ENCODE data around the gene RNF113A. TPM values are rescaled to one million over a fixed set of nuclear protein-coding genes. Genes with fewer than 3 reads are reported as not detected.
"Not testable (repeated sequence)": the region's sequence is repeated elsewhere in the genome, so short reads cannot be mapped to it uniquely, and the experiment has no call there.

Gene RNF113A
- total and polyA plus RNA-seq, 7 experiments from 2014 or later, result 25.5 to 76.4 (median 38.7) TPM

GRCh38 chrX:119821703-119822102 lies 49.8 kb downstream of the RNF113A start:
- H3K9me3 Mint-ChIP-seq; H3K27me3 Mint-ChIP-seq; H3K4me3 ChIP-seq (ENCODE audit: low read length); H3K36me3 ChIP-seq (ENCODE audit: control insufficient read depth in 2 of 3, insufficient read depth in 3 of 3, low read length in 3 of 3); H3K27me3 ChIP-seq (ENCODE audit: control insufficient read depth in 2 of 2, insufficient read depth in 2 of 2, low read length in 2 of 2); H3K9me3 ChIP-seq (ENCODE audit: control insufficient read depth in 2 of 3, low read length in 3 of 3); H3K4me1 ChIP-seq (ENCODE audit: control insufficient read depth in 2 of 2, insufficient read depth in 2 of 2, low read length in 2 of 2); H3K36me3 Mint-ChIP-seq; CTCF ChIA-PET: not testable (repeated sequence)
- intact Hi-C loops (cut with micrococcal nuclease), result loop anchor here (1.0 kb wide), 3 partner anchors 30 to 50 kb away; partner anchors contain the start of genes RPL39 (in 2 of the 2), NDUFA1 (in 1 of the 2) and RNF113A (in 1 of the 2)
- POLR2A ChIA-PET, result interaction anchor here (1.2 to 1.7 kb wide), 4 partner anchors 9 to 49 kb away, joined by 3 to 10 read pairs (median 4); partner anchors contain the start of genes RPL39 and UPF3B
- Mint-ChIP-seq H3K4me1 (peaks cover 0 to 22% (median 17%) of the 10 kb centered on the region in 7 donors), H3K27ac (peak overlapping the region; percentile 79 to 98 (median 84)), H3K4me3 (peak overlapping the region; percentile 10 to 77 (median 47))
- H3K27ac ChIP-seq (ENCODE audit: low read depth, low read length), result peak overlapping the region; percentile 53
- ATAC-seq (peak; percentile 99), DNase-seq (peak in 7 of 9 donors; percentile 53 to 84 (median 69))

Other genes starting within 250 kb of the RNF113A start
- gene SEPTIN6, start 178.6 kb downstream of the RNF113A start, total RNA-seq, result 100 to 1,000 TPM; 151 to 315 (median 221) TPM
- 100 to 1,000 TPM; 197 to 296 TPM for gene SEPTIN6, start 178.6 kb downstream of the RNF113A start, polyA plus RNA-seq
- 1 to 10 TPM in 4 of 5 experiments, under 1 TPM in 1; 0.50 to 2.9 (median 2.5) TPM for gene SOWAHD, start 113.1 kb downstream of the RNF113A start, total RNA-seq
- 1 to 10 TPM; 1.6 to 3.1 TPM for gene SOWAHD, start 113.1 kb downstream of the RNF113A start, polyA plus RNA-seq
- gene RPL39, start 80.1 kb downstream of the RNF113A start, total RNA-seq, result 1,000 to 10,000 TPM; 2,181 to 4,347 (median 3,799) TPM
- gene RPL39, start 80.1 kb downstream of the RNF113A start, polyA plus RNA-seq, result 1,000 to 10,000 TPM; 4,923 to 5,899 TPM
- 10 to 100 TPM in 3 of 5 experiments, 1 to 10 TPM in 2; 7.6 to 12.6 (median 11.3) TPM for gene UPF3B, start 18.8 kb downstream of the RNF113A start, total RNA-seq
- gene UPF3B, start 18.8 kb downstream of the RNF113A start, polyA plus RNA-seq, result 1 to 10 TPM; 7.3 to 8.3 TPM
- 10 to 100 TPM; 41.6 to 94.7 (median 46.8) TPM for gene NDUFA1, start 99 bp upstream of the RNF113A start, total RNA-seq
- gene NDUFA1, start 99 bp upstream of the RNF113A start, polyA plus RNA-seq, result 100 to 1,000 TPM; 172 to 313 TPM
- not detected for gene AKAP14, start 24.2 kb upstream of the RNF113A start, total RNA-seq
- gene AKAP14, start 24.2 kb upstream of the RNF113A start, polyA plus RNA-seq, result not detected
- 10 to 100 TPM in 4 of 5 experiments, 1 to 10 TPM in 1; 9.7 to 19.3 (median 14.9) TPM for gene NKAP, start 72.0 kb upstream of the RNF113A start, total RNA-seq
- gene NKAP, start 72.0 kb upstream of the RNF113A start, polyA plus RNA-seq, result 1 to 10 TPM; 4.2 to 6.0 TPM
- not detected for gene RHOXF2B, start 206.0 kb upstream of the RNF113A start, total RNA-seq
- under 1 TPM in 1 of 2 donors, not detected in 1; 0.08 TPM for gene RHOXF2B, start 206.0 kb upstream of the RNF113A start, polyA plus RNA-seq
- 1 to 10 TPM in 2 of 5 experiments, under 1 TPM in 2, not detected in 1; 0.51 to 1.9 (median 0.99) TPM for gene RHOXF1, start 244.2 kb upstream of the RNF113A start, total RNA-seq
- under 1 TPM in 1 of 2 donors, not detected in 1; 0.37 TPM for gene RHOXF1, start 244.2 kb upstream of the RNF113A start, polyA plus RNA-seq